HT-29 (cell line): ENCODE results near the gene MAP2K6. TPM values are rescaled to one million over a fixed set of nuclear protein-coding genes. Genes with fewer than 3 reads are reported as not detected.

Experiments used
- DNase-seq: peaks from one replicate; pipeline ENCODE4 v3.0.0-alpha.2; 2015; ENCODE audit warnings: low spot score
- total RNA-seq: library from RNA; depleted of rRNA; stranded (reverse); fragments of >200 nt; shearing (Covaris generic); gene quantifications from 2 replicates; pipeline ENCODE4 v1.2.3, GENCODE V29; 2014

Gene MAP2K6
- total RNA-seq, 1 experiment from 2014 or later = 7.0 TPM

DNA sequence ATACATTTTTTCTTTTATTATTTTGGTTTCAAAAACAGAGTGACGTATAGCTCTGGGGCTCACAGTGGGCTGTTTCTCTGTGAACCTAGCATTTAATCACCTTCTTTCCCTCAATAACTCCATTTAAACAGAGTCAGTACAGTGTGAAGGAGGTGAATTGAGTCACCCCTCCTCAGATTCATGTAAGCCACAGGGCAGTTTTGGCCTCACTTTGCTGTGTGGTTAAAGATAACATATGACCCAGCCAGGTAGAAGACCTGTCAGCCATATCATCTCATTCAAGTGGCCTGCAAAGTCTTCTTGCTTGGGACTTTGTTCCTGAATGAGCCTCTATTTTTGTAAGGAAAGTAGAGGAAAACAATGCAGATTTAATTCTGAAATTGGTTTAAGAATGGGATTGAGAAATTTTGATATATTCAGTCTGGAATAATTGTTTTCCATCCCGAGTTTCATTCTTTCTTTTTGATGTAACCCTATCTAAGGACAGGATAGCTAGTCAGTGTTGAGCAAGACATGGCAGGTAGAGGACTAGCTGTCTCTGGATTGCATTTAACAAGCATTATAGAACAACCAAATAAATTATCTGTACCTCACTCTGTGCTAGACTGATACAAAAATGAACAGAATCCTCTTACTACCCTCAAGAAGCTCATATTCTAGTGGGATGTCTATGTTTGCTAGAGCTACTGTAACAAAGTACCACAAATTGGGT lies 13.1 kb downstream of the MAP2K6 start:
- no peak for DNase-seq

DNA sequence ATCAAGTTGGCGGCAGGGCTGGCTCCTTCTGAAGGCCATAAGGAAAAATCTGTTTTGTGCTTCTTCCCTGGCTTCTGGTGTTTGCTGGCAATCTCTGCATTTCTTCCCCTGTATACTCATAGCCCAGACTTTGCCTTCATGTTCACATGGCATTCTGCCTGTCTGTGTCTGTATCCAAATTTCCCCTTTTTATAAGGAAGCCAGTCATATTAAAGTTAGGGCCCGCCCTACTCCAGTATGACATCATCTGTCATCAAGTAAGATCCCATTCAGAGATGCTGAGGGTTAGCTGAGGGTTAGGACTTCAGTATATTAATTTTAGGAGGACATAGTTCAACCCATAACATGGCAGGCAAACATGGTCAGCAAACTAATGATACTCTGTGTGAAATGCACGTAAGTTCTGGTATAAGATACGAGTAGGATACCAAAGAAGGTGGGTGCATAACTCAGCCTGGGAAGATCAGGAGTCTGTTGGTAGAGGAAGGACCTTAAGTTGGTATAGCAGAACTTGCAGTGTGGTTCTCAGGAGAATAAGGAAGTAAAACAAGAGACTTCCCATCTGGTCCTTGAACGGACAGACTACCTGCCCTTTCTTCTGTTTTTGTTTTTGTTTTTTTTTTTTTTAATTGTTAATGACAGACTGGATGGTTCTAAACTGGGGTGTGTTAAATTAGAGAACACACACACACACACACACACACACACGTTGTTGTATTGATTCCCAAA lies 13.9 kb downstream of the MAP2K6 start:
- no peak for DNase-seq

DNA sequence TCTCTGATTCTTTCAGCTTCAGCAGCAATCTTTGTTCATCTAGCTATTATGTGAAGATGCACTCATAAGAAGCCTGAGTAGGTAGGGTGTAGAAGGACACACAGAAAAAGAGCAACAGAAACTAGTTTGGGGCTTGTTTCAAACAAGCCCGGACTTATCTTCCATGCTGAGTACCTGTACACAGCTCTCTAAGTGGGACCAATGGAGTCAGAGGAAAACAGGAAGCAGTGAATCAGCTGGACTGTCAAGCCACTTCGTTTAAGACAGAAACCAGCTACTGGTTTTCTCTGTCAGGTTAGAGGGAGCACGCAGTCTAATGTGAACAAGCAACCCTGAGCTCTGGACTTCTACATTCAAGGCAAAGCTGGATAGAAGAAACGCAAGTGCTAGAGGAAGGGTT lies 16.0 kb downstream of the MAP2K6 start:
- no peak for DNase-seq

DNA sequence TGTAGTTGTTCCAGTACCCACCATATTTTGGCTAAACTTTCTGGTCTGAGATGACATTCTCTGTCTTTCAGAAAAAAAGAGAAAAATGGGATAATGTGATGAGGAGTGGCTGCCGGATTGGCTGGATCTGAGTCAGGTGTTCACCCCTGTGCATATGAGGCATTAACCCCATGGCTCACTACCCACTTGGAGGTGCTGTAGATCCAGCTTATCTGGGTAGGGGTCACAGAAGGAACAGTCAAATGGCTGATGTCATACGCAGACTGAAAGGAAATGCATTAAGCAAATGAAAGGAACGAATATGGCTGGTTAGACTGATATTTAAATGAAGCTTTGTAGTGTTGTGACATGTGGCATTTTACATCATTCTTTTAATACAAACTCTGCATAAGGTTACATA lies 17.3 kb downstream of the MAP2K6 start:
- no peak for DNase-seq

DNA sequence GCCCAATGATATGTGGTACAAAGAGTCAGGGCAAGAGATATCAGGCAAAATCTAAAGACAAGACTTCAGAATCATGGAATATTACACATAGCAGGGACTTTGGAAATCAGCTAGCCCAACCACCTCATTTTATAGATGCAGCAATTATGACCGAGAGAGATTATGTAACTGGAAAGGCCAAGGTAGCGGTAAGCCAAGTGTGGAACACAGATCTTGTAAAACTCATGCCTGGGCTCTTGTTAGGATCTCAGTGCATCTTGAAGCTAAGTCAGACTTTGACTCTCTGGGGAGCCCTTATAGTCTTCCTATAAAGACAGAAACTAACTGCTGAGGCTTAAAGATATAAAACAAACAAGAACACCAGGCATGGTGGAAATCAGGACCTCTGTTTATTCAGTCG lies 18.6 kb downstream of the MAP2K6 start:
- no peak for DNase-seq

DNA sequence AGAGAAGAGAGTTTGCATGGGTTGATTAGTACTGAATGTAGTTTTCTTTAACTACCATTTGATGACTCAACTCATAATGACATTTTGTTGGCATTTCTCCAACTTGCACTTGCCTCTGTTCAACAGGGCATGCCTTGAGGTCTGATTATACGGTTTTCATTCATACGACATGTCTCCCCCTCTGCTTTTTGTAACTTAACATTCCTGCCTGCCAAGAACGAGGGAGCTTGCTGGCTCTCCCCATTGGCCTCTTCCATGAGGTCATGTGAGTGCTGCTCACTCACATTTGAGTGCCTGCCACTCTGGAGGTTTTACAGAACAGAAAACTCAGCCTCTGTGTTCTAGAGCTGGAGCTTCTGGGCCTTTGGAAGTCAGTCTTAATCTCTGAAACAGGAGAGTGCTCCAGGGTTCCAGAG lies 19.7 kb downstream of the MAP2K6 start:
- peak; percentile 44 for DNase-seq

DNA sequence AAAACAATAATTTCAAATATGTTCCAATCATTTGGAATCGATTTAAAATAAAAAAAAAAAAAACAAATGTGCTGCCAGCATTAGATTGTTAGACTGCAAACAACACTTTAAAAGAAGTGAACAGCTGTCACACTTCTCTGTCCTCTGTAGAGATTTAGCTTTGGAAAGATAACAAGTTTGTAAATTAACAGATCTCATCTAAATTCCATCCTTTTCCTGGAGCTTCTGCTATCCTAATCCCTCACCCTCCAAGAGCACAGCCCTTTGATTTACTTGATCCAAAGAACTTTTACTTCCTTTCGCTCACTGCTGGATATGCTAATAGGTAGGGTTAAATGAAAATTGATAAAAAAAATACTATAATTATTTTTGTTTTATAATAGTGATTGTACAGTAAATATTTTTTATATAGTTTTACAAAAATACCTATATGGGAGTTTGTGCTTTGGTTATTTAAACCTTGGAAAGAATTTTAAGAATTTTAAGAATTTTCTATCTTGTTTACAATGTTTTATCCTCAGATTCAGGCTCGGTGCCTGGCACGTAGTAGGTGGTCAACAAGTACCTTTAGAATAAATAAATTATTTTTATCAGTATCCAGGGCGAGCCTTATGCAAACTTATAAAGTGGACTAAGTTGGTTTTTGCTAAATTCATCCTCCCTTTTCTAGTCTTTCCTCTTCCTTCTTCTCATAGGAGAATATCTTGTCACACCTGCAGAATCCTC lies 21.6 kb downstream of the MAP2K6 start:
- no peak for DNase-seq

DNA sequence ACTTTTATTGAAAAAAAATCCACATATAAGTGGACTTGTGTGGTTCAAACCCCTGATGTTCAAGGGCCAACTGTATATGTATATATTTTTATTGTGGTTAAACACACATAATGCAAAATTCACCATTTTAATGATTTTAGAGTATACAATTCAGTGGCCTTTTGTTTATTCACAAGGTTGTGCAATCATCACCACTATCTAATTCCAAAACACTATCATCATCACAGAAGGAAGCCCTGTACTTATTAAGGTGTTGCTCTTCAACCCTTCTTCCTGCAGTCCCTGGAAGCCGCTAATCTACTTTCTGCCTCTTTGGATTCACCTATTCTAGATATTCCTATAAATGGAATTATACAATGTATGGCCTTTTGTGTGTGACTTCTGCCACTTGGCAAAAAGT lies 23.0 kb downstream of the MAP2K6 start:
- no peak for DNase-seq

DNA sequence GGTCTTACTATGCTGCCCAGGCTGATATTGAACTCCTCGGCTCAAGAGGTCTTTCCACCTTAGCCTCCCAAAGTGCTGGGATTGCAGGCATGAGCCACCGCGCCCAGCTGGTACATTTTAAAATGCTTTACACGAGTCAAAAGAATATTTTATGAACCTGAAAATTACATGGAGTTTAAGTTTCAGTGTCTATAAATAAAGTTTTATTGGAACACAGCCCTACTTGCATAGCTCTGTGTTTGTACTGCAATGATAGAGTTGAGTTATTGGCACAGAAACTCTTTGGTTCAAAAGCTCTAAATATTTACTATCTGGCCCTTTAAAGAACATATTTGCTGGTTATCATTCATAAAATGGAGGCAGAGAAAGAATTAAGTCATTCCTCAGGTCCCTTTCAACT lies 24.3 kb downstream of the MAP2K6 start:
- no peak for DNase-seq

DNA sequence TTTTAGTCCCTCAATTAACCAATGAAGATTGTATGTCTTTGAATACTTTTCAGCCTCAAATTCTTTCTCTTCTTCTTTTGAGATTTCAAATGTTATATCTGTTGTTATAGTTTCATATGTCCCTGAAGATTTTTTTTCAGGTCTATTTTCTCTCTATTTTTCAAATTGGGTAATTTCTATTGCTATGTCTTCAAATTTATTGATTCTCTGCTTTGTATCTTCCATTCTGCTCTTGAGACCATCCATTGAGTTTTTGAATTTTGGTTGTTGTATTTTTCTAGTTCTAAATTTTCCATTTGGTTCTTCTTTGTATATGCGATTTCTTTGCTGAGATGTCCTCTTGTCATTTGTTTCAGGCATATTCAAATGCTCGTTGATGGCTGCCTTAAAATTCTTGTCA lies 26.7 kb downstream of the MAP2K6 start:
- no peak for DNase-seq

DNA sequence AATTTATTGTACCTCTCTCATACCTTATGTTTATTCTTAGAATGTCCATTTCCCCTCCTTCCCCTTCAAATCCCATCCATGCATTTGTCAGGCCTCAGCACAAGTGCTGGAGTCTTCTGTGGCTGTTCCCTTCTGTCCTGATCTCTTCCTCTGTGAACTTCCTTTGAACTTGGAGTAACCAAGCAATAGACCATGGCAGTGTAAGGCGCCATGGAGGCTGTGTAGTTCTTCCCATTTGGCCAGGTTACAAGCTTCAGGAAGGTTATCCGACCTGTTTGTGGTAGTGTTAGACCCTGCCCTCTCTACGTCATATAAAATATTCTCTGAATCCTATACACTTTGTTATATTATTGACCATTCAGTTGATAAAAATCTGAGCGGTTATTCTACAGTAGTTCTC lies 28.6 kb downstream of the MAP2K6 start:
- no peak for DNase-seq

DNA sequence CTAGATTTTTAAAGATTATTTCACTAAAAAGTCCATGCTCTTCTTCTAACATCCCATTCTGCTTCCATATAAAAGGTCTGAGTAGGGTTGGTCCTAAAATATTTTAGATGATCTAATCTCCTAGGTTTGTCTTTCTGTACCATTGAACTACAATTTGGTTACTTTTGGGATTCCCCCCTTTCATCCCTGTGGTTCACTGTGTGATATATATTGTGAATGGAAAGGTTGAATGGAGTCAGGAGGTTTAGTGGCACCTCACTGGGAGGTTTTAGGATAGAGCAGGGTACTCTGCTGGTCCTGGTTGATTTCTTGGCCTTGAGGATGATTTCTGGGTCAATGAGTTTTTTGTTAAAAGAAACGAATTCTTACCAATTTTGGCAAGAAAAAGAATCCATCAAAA lies 29.5 kb downstream of the MAP2K6 start:
- DNase-seq = no peak

DNA sequence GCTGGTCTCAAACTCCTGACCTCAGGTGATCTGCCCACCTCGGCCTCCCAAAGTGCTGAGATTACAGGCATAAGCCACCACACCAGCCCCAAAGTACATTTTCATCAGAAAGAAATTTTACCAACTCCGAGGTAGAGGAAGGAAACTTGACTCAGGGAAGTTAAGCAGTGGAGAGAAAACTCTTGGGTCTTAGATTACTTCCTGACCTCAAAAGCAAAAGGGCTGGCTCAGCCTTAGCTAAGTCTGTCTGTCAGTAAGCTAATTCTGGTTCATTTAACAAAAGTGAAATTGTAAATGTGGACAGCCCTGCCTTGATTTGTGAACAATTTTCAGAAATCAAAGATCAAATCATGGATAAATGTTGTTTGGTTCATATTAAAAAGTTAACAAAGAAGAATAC lies 30.6 kb downstream of the MAP2K6 start:
- no peak for DNase-seq

DNA sequence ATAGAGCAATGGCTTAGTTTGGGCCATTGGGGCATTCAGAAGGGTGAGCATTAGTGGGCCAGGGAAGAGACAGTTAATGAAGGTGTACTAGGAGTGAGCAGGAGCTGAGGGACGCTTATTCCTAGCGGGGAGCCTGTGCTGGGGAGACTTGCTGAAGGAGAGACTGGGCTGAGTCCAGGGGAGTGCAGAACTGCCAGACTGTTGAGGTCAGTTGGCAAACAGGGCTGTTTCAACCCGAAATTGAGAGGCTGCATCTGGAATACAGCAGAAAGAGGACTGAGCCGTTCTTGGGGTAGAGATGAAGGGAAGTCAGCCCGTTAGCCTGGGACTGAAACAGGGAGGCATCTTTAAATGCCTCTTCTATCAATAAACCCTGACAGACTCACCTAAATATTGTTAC lies 33.2 kb downstream of the MAP2K6 start:
- no peak for DNase-seq

DNA sequence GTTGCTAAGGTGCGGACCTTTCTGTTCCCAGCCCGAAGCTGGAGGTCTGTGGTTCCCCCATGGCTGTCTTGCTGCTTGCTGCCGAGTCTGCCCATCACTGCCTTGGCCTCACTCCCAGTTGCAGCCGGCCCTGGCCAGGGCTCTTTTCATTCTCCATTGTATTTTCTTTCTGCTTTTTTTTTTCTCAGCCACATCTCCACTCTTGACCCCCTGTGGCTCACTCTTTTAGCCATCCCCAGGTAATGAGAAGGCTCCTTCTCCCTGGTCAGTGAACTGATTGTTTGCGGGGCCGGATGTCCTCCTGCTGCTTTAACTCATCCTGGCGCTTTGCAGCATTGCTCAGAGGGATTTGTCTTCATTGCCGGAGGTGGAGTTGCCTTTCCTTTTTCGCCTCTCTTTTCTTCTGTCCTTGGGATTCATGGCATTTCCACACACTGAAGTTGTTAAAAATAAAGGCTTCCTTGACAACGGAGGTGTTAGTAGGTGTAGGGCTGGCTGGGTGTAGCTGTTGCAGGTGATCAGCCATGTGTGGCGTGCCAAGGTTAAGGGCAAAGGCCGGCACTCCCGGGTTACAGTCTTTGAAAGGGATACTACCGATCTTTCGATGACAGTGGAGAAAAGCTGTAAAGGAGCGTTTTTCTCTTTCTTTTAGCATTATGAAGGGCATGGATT lies 34.1 kb downstream of the MAP2K6 start:
- DNase-seq = peak; percentile 3

DNA sequence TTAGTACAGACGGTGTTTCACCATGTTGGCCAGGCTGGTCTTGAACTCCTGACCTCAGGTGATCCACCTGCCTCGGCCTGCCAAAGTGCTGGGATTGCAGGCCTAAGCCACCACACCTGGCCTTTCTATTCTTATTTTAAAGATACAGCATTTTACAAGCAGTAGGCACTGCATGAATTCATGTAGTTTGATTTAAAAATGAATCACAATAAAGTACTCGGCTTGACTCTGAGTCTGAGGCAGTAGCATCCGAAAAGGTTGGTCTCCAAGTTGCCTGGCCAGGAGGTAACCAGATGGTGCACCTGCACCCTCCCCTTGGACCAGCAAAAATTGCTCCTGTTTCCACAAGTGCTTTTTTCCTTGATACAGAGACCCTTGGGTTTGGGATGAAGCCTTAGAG lies 35.6 kb downstream of the MAP2K6 start:
- no peak for DNase-seq

DNA sequence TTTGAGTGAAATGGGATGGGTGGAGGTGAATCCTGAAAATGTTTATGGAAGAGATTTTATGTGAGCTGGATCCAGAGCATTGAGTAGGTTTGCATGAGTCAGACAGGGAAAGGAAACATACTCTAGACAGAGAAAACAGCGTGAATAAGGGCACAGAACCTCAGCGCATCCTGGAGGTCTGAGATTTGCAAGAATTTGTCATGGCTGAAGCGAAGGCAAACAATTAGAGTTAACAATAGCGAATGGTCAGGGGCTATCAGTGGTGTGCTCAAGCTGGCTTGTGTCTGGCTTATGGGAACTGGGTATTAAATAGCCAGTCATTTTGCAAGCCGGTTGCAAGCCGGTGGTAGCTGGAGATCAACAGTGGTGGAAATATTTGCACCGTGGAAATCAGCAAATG lies 36.4 kb downstream of the MAP2K6 start:
- no peak for DNase-seq

DNA sequence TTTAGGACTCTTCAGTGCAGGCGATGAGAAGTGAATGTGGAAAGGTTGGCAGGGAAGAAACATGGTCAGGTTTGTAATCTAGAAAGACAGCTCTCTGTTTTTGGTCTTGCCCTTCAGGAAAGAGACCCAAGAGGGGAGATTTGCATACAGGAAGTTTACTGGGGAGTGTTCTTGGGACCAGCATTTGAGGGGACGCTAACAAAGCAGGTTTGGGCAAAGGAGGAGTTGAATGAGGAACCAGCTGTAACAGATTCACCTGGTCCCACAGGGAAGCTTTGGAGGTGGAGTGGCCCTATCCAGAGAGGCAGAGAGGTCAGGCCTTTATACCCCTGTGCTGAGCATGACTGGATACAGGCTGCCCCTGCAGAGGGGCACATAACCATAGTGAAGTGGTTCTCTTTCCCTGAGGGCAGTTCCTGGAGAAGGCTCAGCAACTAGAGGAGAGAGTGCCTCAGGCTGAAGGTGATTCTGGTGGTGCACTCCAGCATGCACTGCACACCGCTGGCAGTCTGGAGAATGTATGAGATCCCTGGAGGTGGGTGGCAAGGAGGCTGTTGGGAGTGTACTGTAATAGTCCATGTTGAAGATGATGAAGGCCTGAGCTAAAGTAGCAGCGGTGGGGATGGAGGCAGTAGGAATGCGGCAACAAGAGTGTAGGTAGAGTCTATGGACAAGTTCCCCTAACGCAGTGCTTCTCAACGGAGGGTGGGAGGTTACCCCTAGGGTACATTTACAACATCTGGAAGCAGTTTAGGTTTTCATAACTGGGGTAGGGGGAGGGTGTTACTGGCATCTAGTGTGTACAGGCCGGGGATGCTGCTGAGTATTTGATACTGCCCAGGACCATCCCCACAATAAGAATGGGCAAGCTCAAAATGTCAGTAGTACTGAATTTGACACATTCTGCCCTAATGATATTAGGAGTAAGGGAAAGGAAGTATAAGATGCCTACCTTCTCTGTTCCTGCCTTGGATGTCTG lies 37.2 kb downstream of the MAP2K6 start:
- DNase-seq = no peak

DNA sequence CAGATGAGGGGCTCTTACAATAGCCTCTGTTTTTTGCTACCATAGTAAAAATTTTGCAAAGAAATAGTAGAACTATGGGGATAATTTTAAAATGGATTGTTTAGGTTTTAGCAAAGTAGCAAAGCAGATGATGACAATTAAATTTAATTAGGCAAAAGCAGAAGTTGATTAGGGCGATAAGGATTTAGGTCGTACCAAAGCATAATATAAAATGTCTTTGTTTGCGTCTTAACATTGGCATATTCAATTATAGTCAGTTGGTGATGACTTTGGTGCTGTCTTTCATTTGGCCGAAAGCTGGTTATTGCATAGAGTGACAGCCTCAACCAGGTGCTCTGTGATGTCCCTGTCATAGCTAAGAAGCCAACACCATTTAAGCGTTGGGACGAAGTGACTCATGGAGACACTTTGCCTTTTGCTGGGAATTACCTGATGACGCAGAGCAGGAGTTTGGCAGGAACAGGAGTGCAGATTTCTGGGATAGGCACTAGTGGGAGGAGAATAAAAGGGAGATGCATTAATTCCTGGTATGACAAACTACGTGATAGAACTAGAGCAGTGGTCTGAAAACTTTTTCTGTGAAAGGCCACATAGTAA lies 38.3 kb downstream of the MAP2K6 start:
- no peak for DNase-seq

DNA sequence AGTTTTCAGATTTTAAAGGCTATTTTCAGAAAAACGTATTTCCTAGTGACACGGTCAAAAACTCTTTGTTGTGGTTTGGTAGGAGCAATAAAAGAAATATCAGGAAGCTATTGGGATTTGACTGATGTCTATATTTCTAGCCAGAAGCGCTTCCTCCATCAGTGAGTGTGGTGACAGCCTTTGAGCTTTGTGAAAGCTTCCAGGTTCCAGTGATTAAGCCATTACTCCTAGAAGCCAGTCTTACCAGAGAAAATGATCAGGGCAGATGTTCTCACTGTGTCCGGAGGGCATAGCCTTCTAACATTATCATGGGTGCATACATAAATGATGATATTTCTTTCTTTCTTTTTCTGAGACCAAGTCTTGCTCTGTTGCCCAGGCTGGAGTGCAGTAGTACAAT lies 39.6 kb downstream of the MAP2K6 start:
- DNase-seq = no peak

DNA sequence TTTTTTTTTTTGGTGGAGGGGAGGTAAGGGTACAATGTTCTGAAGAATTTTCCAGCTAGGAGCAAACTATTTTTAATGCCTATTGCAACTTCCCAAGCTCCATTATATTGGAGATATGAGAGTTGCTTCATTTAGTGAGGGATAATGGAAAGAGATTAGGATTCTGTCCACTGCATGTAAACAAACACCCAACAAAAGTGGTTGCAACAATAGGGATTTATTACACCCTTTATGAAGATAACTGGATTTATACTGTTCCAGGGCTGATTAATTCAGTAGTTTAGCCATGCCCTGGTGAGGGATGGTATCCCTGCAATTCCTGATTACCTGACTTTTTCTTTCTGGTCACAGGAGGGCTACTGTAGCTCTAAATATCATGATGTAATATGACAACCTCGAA lies 40.5 kb downstream of the MAP2K6 start:
- no peak for DNase-seq
